Measurements from ENCODE around the gene CIROP.

Gene CIROP

DNA sequence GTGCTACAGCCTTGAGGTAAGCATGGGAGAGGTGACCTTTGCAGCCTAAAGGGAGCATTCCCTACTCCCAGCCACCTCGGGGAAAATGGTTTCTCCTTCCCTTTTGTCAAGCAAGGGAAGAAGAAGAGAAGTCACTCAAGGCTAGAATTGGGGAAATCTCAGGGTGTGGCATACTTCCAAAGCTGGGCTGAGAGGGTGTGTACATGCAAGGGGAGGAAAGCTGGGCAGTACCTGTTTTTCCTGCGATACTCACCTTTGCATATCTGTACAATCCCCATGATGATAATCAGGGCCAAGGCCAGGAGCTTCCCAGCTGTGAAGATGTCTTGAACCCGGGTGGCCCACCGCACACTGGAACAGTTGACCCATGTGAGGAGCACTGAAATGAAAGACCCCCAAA, 38.0 kb upstream of the CIROP start:
- Histone ChIP-seq H3K9ac (ENCODE audit: low read depth, low read length) (no peak overlapping the region), H3K27me3 (ENCODE audit: insufficient read depth, low read length) (no peaks in the 10 kb centered on the region), H3K4me1 (ENCODE audit: insufficient read depth, low read length) (0 out of 2 replicates have a peak, but pooled peaks cover 6% of the 10 kb centered on the region), H3K27ac (ENCODE audit: low read length) (no peak overlapping the region), H3K36me3 (ENCODE audit: insufficient read depth, low read depth, low read length) (peaks cover 84% of the 10 kb centered on the region), H3K4me3 (ENCODE audit: low read length) (no peak overlapping the region), H3K9me3 (ENCODE audit: insufficient read depth, low read depth, low read length) (no peaks in the 10 kb centered on the region)

DNA sequence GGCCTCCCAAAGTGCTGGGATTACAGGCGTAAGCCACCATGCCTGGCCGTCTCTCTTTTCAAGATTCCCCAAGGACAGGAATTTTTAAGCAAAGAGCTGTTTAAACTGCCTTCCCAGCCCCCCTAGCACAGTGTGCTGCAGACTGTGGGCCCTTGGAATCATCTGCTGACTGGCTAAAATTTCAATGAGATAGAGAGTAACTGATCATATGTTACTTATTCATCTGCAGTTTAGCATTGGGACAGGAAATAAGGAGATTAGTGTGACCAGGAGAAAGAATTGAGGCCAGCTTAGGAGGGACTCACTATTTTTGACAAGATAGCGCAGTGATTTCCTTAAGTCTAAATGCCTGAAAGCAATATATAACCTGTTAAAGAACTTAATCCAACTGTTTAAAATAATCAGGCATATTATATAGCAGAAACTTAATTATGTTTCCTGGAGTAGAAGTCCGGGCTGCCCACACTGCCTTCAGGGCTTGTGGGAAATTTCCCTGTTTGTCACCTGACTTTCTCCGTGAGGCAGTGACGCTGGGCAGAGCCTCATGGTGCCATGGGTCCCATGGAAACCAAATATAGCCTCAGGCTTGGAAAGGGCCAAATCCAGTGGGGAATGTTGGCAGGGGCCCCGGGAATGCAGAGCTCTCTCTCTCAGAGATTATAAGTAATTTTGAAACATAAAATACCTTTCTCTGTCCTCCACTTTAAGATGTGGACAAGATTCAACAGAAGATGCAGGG, 37.1 kb upstream of the CIROP start:
- Histone ChIP-seq H3K9me3 (ENCODE audit: insufficient read depth, low read depth, low read length) (no peaks in the 10 kb centered on the region), H3K27ac (ENCODE audit: low read length) (no peak overlapping the region), H3K9ac (ENCODE audit: low read depth, low read length) (no peak overlapping the region), H3K4me1 (ENCODE audit: insufficient read depth, low read length) (0 out of 2 replicates have a peak, but pooled peaks cover 6% of the 10 kb centered on the region), H3K36me3 (ENCODE audit: insufficient read depth, low read depth, low read length) (peaks cover 84% of the 10 kb centered on the region), H3K27me3 (ENCODE audit: insufficient read depth, low read length) (no peaks in the 10 kb centered on the region), H3K4me3 (ENCODE audit: low read length) (no peak overlapping the region)

DNA sequence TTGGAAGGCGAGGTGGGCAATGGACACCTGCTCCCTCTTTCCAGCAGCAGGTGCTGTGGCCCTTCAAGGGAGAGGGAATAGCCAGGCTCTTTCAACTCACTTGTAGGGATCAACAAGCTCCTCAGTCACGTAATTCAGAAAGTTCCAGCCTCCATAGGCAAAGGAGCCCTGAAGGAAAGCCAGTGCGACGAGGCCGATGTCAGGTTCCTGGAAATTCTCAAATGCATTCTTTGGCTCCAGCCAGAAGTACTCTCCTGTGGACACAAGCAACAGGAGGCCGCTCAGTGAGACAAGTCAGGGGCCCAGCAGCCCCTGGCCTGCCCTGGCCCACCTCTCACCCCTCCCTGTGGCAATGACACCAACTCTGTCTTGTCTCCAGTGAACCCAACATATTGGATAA, 35.6 kb upstream of the CIROP start:
- H3K9ac ChIP-seq (ENCODE audit: low read depth, low read length), result no peak overlapping the region
- no peaks in the 10 kb centered on the region for H3K4me1 ChIP-seq (ENCODE audit: insufficient read depth, low read length)
- no peaks in the 10 kb centered on the region for H3K9me3 ChIP-seq (ENCODE audit: insufficient read depth, low read depth, low read length)
- H3K36me3 ChIP-seq (ENCODE audit: insufficient read depth, low read depth, low read length), result peaks cover 85% of the 10 kb centered on the region
- H3K27ac ChIP-seq (ENCODE audit: low read length), result no peak overlapping the region
- H3K27me3 ChIP-seq (ENCODE audit: insufficient read depth, low read length), result no peaks in the 10 kb centered on the region
- H3K4me3 ChIP-seq (ENCODE audit: low read length), result no peak overlapping the region

DNA sequence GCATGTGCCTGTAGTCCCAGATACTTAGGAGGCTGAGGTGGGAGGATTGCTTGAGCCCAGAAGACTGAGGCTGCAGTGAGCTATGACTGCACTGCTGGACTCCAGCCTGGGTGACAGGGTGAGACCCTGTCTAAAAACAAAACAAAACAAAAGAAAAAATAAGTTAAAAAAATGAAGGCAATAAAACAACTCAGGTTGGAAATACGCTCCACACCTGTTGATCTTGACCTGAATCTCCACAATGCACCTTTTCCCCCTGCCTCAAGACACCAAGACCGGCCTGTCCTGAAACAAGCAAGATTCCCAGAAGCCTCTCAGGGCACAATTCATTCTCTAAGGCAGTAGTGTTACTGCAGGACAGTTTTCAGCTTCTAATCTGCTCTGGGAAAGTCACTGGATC, 35.1 kb upstream of the CIROP start:
- no peaks in the 10 kb centered on the region for H3K9me3 ChIP-seq (ENCODE audit: insufficient read depth, low read depth, low read length)
- H3K9ac ChIP-seq (ENCODE audit: low read depth, low read length), result no peak overlapping the region
- H3K27me3 ChIP-seq (ENCODE audit: insufficient read depth, low read length), result no peaks in the 10 kb centered on the region
- H3K27ac ChIP-seq (ENCODE audit: low read length), result no peak overlapping the region
- H3K36me3 ChIP-seq (ENCODE audit: insufficient read depth, low read depth, low read length), result peaks cover 85% of the 10 kb centered on the region
- no peak overlapping the region for H3K4me3 ChIP-seq (ENCODE audit: low read length)
- H3K4me1 ChIP-seq (ENCODE audit: insufficient read depth, low read length), result no peaks in the 10 kb centered on the region

DNA sequence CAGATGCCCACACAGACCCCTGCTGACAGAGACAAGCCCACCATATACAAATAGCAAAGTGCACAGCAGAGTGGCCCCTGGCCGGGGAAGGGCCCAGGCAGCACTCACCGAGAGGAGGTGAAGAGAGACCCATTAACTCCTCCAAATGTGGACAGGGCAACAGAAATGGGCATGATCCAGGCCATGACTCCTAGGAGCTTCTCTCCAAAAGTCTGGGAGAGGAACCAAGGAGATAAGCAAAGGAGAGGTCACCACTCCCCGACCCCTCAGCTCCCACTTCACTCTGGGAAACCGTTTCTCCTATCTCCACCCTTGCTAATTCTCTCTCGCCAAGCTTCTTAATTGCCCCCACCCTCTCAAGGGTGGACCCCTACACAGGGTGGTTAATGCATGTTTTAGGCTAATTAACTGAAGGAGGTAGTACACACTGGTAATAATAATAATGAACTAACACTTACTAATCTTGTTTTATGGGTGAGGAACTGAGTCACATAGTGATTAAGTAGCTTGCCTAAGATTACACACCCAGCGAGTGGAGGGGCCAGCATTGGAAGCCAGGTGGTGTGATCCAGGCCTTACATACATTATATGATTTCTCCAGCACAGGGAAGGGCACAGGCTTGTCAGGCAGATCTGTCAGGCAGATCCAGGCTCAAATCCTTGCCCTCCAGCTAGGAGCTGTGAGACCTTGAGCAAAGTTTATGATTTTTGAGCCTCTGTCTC, 33.2 kb upstream of the CIROP start:
- Histone ChIP-seq H3K9ac (ENCODE audit: low read depth, low read length) (no peak overlapping the region), H3K36me3 (ENCODE audit: insufficient read depth, low read depth, low read length) (peaks cover 77% of the 10 kb centered on the region), H3K27me3 (ENCODE audit: insufficient read depth, low read length) (no peaks in the 10 kb centered on the region), H3K4me3 (ENCODE audit: low read length) (no peak overlapping the region), H3K27ac (ENCODE audit: low read length) (no peak overlapping the region), H3K4me1 (ENCODE audit: insufficient read depth, low read length) (no peaks in the 10 kb centered on the region), H3K9me3 (ENCODE audit: insufficient read depth, low read depth, low read length) (no peaks in the 10 kb centered on the region)

DNA sequence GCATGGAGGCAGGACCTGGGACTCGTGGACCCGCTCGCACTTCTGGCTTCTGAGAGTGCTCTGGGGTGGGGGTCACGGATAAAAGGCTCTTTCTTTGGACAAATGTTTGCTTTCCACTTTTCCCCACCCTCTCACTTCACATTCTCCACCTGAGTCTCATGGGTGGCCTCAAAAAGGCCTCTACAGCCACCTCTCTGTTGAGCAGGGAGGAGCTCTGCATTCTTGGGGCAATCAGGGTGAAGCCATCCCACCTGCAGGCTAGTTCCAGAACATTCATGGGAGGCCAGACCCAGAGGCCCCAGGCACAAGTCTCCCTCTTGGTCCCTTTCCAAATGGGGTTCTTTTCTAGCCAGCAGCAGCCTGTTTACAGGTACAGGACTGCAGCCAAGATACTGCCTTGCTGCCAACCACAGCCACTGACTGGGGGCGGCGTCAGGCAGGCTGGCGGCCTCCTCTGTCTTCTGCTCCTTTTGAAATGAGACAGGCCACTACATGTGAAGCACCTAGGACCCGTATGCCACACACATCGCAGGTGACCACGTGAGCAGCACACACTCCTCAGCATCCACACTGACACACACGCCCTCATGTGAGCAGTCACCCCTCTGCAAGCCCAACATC, 32.5 kb upstream of the CIROP start:
- Histone ChIP-seq H3K27me3 (ENCODE audit: insufficient read depth, low read length) (no peaks in the 10 kb centered on the region), H3K27ac (ENCODE audit: low read length) (no peak overlapping the region), H3K4me3 (ENCODE audit: low read length) (no peak overlapping the region), H3K9ac (ENCODE audit: low read depth, low read length) (no peak overlapping the region), H3K9me3 (ENCODE audit: insufficient read depth, low read depth, low read length) (no peaks in the 10 kb centered on the region), H3K4me1 (ENCODE audit: insufficient read depth, low read length) (no peaks in the 10 kb centered on the region), H3K36me3 (ENCODE audit: insufficient read depth, low read depth, low read length) (peaks cover 70% of the 10 kb centered on the region)

DNA sequence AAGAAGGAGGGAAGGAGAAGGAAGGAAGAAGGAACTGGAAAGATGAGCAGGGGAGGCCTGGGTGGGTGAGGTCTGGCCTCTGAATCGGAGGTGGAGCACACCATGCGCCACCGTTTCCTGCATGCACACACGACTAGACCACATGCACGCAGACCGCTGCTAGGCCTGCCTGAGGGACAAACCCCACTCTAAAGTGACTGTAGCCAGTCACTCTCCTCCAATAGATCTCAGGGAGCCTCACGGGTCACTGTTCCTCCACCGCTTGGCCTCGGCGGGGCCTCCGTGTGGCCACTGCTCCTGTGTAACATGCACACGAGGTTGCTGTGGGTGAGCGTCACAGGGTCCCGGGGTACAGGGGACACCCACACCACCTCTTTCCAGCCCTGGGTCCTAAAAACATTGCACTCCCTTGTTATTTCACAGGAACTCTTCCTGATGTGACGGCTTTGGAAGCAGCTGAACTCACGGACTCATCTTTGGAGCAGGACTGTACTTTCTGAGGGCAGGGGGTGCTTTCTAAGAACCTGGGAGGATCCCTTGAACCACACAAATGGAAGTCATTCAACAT, 31.9 kb upstream of the CIROP start:
- no peaks in the 10 kb centered on the region for H3K27me3 ChIP-seq (ENCODE audit: insufficient read depth, low read length)
- H3K27ac ChIP-seq (ENCODE audit: low read length), result no peak overlapping the region
- peaks cover 65% of the 10 kb centered on the region for H3K36me3 ChIP-seq (ENCODE audit: insufficient read depth, low read depth, low read length)
- no peak overlapping the region for H3K4me3 ChIP-seq (ENCODE audit: low read length)
- no peaks in the 10 kb centered on the region for H3K9me3 ChIP-seq (ENCODE audit: insufficient read depth, low read depth, low read length)
- H3K4me1 ChIP-seq (ENCODE audit: insufficient read depth, low read length), result no peaks in the 10 kb centered on the region
- H3K9ac ChIP-seq (ENCODE audit: low read depth, low read length), result no peak overlapping the region

DNA sequence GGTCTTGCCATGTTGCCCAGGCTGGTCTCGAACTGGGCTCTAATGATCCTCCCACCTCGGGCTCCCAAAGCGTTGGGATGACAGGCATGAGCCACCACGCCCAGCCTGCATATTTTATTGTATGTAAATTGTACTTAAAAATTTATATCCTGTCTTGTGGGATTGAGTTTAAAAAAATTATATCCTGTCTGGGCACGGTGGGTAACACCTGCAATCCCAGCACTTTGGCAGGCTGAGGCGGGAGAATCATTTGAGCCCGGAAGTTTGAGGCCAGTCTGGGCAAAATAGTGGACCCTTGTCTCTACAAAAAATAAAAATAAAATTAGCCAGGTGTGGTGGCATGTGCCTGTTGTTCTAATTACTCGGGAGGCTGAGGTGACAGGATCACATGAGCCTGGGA, 28.2 kb upstream of the CIROP start:
- no peaks in the 10 kb centered on the region for H3K27me3 ChIP-seq (ENCODE audit: insufficient read depth, low read length)
- H3K4me1 ChIP-seq (ENCODE audit: insufficient read depth, low read length), result no peaks in the 10 kb centered on the region
- H3K9me3 ChIP-seq (ENCODE audit: insufficient read depth, low read depth, low read length), result no peaks in the 10 kb centered on the region
- H3K9ac ChIP-seq (ENCODE audit: low read depth, low read length), result no peak overlapping the region
- H3K27ac ChIP-seq (ENCODE audit: low read length), result no peak overlapping the region
- H3K36me3 ChIP-seq (ENCODE audit: insufficient read depth, low read depth, low read length), result peaks cover 67% of the 10 kb centered on the region
- H3K4me3 ChIP-seq (ENCODE audit: low read length), result no peak overlapping the region

DNA sequence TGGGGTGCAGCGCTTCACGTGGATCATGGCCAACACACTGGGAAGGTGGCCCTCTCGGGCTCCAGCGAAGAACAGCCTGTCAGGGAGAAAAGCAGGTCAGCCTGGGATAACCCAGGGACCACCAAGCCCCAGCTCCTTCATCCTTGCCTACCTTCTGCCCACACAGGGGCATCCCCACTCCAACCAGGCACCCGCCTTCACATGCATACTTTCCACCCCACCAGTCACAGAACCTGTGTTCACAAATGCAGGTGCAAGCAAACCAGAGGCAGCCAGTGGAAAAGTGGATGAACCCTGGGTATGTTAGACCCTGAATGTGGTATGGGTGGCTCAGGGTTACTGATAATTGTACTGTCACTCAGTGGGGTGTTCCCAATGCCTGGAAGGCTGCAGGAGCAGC, 26.7 kb upstream of the CIROP start:
- Histone ChIP-seq H3K4me3 (ENCODE audit: low read length) (no peak overlapping the region), H3K9me3 (ENCODE audit: insufficient read depth, low read depth, low read length) (no peaks in the 10 kb centered on the region), H3K9ac (ENCODE audit: low read depth, low read length) (no peak overlapping the region), H3K4me1 (ENCODE audit: insufficient read depth, low read length) (no peaks in the 10 kb centered on the region), H3K36me3 (ENCODE audit: insufficient read depth, low read depth, low read length) (peaks cover 66% of the 10 kb centered on the region), H3K27ac (ENCODE audit: low read length) (no peak overlapping the region), H3K27me3 (ENCODE audit: insufficient read depth, low read length) (no peaks in the 10 kb centered on the region)

DNA sequence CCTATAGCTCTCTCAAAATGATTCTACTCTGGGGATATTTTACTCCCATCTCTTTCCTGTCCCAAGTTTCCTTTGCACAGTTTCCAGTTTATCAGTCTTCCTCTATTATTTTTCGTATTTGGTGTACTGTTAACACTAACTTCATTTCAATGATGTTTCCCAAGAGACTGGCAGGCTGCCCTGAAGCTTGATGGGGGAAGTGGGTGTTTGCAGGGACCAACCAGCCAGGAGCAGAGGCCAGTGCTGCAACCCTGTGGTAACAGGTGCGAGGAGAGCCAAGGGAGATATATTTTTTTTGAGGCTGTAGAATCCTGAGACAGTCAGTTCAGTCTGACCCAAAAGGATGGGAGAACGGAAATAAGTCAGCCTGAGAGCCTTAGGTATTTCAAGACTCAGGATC, 26.1 kb upstream of the CIROP start:
- Histone ChIP-seq H3K9me3 (ENCODE audit: insufficient read depth, low read depth, low read length) (no peaks in the 10 kb centered on the region), H3K27me3 (ENCODE audit: insufficient read depth, low read length) (no peaks in the 10 kb centered on the region), H3K4me1 (ENCODE audit: insufficient read depth, low read length) (no peaks in the 10 kb centered on the region), H3K9ac (ENCODE audit: low read depth, low read length) (no peak overlapping the region), H3K27ac (ENCODE audit: low read length) (no peak overlapping the region), H3K36me3 (ENCODE audit: insufficient read depth, low read depth, low read length) (peaks cover 59% of the 10 kb centered on the region), H3K4me3 (ENCODE audit: low read length) (no peak overlapping the region)

DNA sequence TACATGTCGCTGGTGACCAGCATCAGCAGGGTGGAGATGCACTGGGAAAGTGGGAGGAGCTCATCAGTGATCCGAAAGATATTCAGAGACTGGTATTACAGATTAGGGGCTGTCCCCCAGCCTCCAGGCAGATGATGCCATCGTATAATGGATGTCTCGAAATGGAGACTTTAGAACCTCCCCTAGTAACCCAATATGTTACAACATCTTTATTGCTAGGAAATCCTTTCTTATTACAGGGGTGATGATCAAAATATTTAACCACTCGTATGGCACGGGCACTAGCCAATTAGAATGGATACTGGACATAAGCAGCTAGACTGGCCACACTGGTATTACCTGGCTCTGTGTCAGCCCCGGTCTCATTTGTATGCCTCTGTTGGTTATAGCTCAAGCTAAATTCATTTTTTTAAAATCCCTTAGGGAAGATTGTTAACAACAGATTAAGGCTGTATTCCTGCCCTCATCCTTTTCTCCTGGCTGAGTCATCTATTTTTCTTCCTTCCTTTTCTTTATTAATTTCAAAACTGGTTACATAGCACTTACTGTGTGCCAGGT, 25.0 kb upstream of the CIROP start:
- no peak overlapping the region for H3K4me3 ChIP-seq (ENCODE audit: low read length)
- H3K4me1 ChIP-seq (ENCODE audit: insufficient read depth, low read length), result no peaks in the 10 kb centered on the region; the same call in 1 of the 2 replicates
- no peak overlapping the region for H3K27ac ChIP-seq (ENCODE audit: low read length)
- H3K9me3 ChIP-seq (ENCODE audit: insufficient read depth, low read depth, low read length), result no peaks in the 10 kb centered on the region
- no peak overlapping the region for H3K9ac ChIP-seq (ENCODE audit: low read depth, low read length)
- H3K27me3 ChIP-seq (ENCODE audit: insufficient read depth, low read length), result no peaks in the 10 kb centered on the region
- H3K36me3 ChIP-seq (ENCODE audit: insufficient read depth, low read depth, low read length), result peaks cover 58% of the 10 kb centered on the region

Measured in iPS-20b (cell line).